ENCODE results near the gene EML6. TPM values are rescaled to one million over a fixed set of nuclear protein-coding genes. Genes with fewer than 3 reads are reported as not detected.

The EML6 gene
- total RNA-seq, 1 experiment from 2014 or later: 6.6 TPM

DNA sequence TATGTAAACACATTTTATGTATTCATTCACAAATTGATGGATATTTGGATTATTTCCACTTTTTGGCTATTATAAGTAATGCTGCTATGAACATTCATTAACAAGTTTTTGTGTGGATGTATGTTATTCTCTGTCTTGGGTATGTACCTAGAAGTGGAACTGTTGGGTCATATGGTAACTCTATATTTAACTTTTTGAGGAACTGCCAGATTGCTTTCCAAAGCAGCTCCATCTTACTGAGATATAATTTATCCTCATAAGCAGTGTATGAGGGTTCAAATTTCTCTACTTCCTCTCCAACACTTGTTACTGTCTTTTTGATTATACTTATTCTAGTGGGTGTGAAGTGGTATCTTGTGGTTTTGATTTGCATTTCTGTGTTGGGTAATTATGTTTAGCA lies 7.1 kb upstream of the EML6 start:
- intact Hi-C loops (cut with micrococcal nuclease): no loop called here
- H3K4me2 ChIP-seq (ENCODE audit: low read length): no peak overlapping the region
- BruUV-seq (replicated peaks): no TSS peak
- no peaks in the 10 kb centered on the region for H3K4me1 ChIP-seq (ENCODE audit: control insufficient read depth in 1 of 2, insufficient read depth in 2 of 2, low read length in 2 of 2)
- POLR2A ChIA-PET: no interaction called here
- H3K79me2 ChIP-seq (ENCODE audit: insufficient read depth, low read length): no peaks in the 10 kb centered on the region
- H3K9me3 ChIP-seq (ENCODE audit: control insufficient read depth in 1 of 2, insufficient read depth in 1 of 2, low read depth in 1 of 2, low read length in 2 of 2): no peaks in the 10 kb centered on the region
- CTCF ChIA-PET: no interaction called here
- no peak overlapping the region for H3K4me3 ChIP-seq (replicated peaks in 1 of 2; ENCODE audit: low read depth in 1 of 2, low read length in 2 of 2)
- H3K9me2 ChIP-seq (ENCODE audit: insufficient read depth): no peaks in the 10 kb centered on the region
- ATAC-seq (no peak), DNase-seq (ENCODE audit: low read depth, low spot score) (no peak)
- no peak overlapping the region for H2AFZ ChIP-seq (ENCODE audit: low read depth, low read length, poor library complexity, severe bottlenecking)
- H3K36me3 ChIP-seq (ENCODE audit: control insufficient read depth in 1 of 2, insufficient read depth in 2 of 2, low read length in 2 of 2): no peaks in the 10 kb centered on the region
- H3K27me3 ChIP-seq (ENCODE audit: insufficient read depth, low read length): no peaks in the 10 kb centered on the region
- RAD21 ChIA-PET (ENCODE audit: low non-redundant PET in 1 of 2, low total read pairs in 2 of 2, uncharacterized antibody in 2 of 2, unreplicated experiment in 2 of 2): no interaction called here
- H3K9ac ChIP-seq (ENCODE audit: low read length): no peak overlapping the region
- H4K20me1 ChIP-seq (ENCODE audit: insufficient read depth): no peaks in the 10 kb centered on the region
- H3K27ac ChIP-seq (ENCODE audit: low read depth, low read length): no peak overlapping the region
- TF ChIP-seq JUND (IDR thresholded peaks at IDR 0.05) (no peak), YY1 (IDR thresholded peaks at IDR 0.05; ENCODE audit: extremely low read depth, insufficient replicate concordance, low read depth, low read length) (no peak), MAX (IDR thresholded peaks at IDR 0.05) (no peak), CEBPB (IDR thresholded peaks at IDR 0.05; ENCODE audit: low read depth) (no peak), EGR1 (IDR thresholded peaks at IDR 0.05; ENCODE audit: low read depth) (no peak), SRF (IDR thresholded peaks at IDR 0.05; ENCODE audit: low read depth) (no peak), ZNF274 (IDR thresholded peaks at IDR 0.05; ENCODE audit: low read depth, low read length) (no peak), ZBTB33 (IDR thresholded peaks at IDR 0.05; ENCODE audit: extremely low read depth, insufficient replicate concordance, low read length) (no peak), ELF1 (IDR thresholded peaks at IDR 0.05; ENCODE audit: borderline replicate concordance, low read depth) (no peak), RAD21 (IDR thresholded peaks at IDR 0.05; ENCODE audit: low read depth) (no peak), EZH2phosphoT487 (IDR thresholded peaks at IDR 0.05; ENCODE audit: borderline replicate concordance) (no peak), SP1 (IDR thresholded peaks at IDR 0.05; ENCODE audit: low read depth) (no peak), TCF7L2 (IDR thresholded peaks at IDR 0.05; ENCODE audit: borderline replicate concordance, extremely low read depth, insufficient read depth, insufficient read length) (no peak), REST (IDR thresholded peaks at IDR 0.05; ENCODE audit: low read depth) (no peak), EZH2 (IDR thresholded peaks at IDR 0.05) (no peak), ZFX (IDR thresholded peaks at IDR 0.05) (no peak), CBX3 (IDR thresholded peaks at IDR 0.05; ENCODE audit: low read depth) (no peak)
- TF ChIP-seq, protein P1, sequence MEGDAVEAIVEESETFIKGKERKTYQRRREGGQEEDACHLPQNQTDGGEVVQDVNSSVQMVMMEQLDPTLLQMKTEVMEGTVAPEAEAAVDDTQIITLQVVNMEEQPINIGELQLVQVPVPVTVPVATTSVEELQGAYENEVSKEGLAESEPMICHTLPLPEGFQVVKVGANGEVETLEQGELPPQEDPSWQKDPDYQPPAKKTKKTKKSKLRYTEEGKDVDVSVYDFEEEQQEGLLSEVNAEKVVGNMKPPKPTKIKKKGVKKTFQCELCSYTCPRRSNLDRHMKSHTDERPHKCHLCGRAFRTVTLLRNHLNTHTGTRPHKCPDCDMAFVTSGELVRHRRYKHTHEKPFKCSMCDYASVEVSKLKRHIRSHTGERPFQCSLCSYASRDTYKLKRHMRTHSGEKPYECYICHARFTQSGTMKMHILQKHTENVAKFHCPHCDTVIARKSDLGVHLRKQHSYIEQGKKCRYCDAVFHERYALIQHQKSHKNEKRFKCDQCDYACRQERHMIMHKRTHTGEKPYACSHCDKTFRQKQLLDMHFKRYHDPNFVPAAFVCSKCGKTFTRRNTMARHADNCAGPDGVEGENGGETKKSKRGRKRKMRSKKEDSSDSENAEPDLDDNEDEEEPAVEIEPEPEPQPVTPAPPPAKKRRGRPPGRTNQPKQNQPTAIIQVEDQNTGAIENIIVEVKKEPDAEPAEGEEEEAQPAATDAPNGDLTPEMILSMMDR (IDR thresholded peaks at IDR 0.05 in 2 of 3, conservative IDR thresholded peaks at IDR 0.05 in 1 of 3; ENCODE audit: borderline replicate concordance in 1 of 3, insufficient read depth in 1 of 3, low read depth in 2 of 3, low read length in 2 of 3): no peak

Measured in HCT116 (cell line).